Naive B cell (primary cell): ENCODE measurements around the gene NCAPD2. TPM values are rescaled to one million over a fixed set of nuclear protein-coding genes. Genes with fewer than 3 reads are reported as not detected.
"Not testable (repeated sequence)": the region's sequence is repeated elsewhere in the genome, so short reads cannot be mapped to it uniquely, and the experiment has no call there.

Experiments
- ATAC-seq, 2 donors: fragments of 150-1000 bp; cut with Tn5 transposase; 2 replicates each; pipeline ENCODE4 v1.10.0; 2021; ENCODE audit warnings: low read depth in 2 of 2, mild to moderate bottlenecking in 2 of 2, moderate library complexity in 2 of 2
- DNase-seq: peaks from one replicate; pipeline ENCODE4 v3.0.0; 2022
- H3K27ac Mint-ChIP-seq, 6 donors: one replicate each; pipeline ENCODE4 v1.8.0; 2020 to 2022; ENCODE audit warnings: mild to moderate bottlenecking in 6 of 6, mixed read lengths in 6 of 6, moderate library complexity in 5 of 6, inconsistent platforms in 2 of 6
- H3K27me3 Mint-ChIP-seq, 3 donors: one replicate each; pipeline ENCODE4 v1.8.0; 2021 to 2022; ENCODE audit warnings: mixed read lengths in 3 of 3, mild to moderate bottlenecking in 1 of 3
- H3K36me3 Mint-ChIP-seq, 2 donors: one replicate each; pipeline ENCODE4 v1.8.0; 2020 to 2022; ENCODE audit warnings: mixed read lengths in 2 of 2, inconsistent platforms in 1 of 2, mild to moderate bottlenecking in 1 of 2
- H3K4me1 Mint-ChIP-seq, 3 donors: one replicate each; pipeline ENCODE4 v1.8.0; 2020 to 2022; ENCODE audit warnings: mixed read lengths in 3 of 3, inconsistent platforms in 1 of 3, mild to moderate bottlenecking in 1 of 3, moderate library complexity in 1 of 3
- H3K4me3 Mint-ChIP-seq, 8 donors: one replicate each; pipeline ENCODE4 v1.8.0; 2020 to 2022; ENCODE audit warnings: mild to moderate bottlenecking in 8 of 8, mixed read lengths in 8 of 8, moderate library complexity in 8 of 8, inconsistent platforms in 2 of 8
- H3K9me3 Mint-ChIP-seq, 7 donors: one replicate each; pipeline ENCODE4 v1.8.0; 2020 to 2022; ENCODE audit warnings: mixed read lengths in 7 of 7, mild to moderate bottlenecking in 5 of 7, inconsistent platforms in 2 of 7, moderate library complexity in 1 of 7
- polyA plus RNA-seq, 6 donors: library from polyadenylated mRNA; unstranded; fragments of 300-500 nt; fragmentation: Illumina TruSeq; gene quantifications; one replicate each; pipeline ENCODE4 v1.2.3, GENCODE V29; 2021; ENCODE audit warnings: low read depth in 6 of 6

NCAPD2 gene
- polyA plus RNA-seq, 6 donors from 2014 or later: 13.3 to 25.5 (median 17.8) TPM

GRCh38 chr12:6494258-6494743 lies 399 bp downstream of the NCAPD2 start:
- DNase-seq (no peak), ATAC-seq (peak in 1 of 2 donors; percentile 10)
- peaks cover 0 to 1% (median 0%) of the 10 kb centered on the region in 7 donors for H3K9me3 Mint-ChIP-seq
- H3K4me1 Mint-ChIP-seq: peaks cover 22 to 30% (median 28%) of the 10 kb centered on the region in 3 donors
- peak overlapping the region; percentile 88 to 99 (median 97) for H3K4me3 Mint-ChIP-seq
- H3K27me3 Mint-ChIP-seq: no peaks in the 10 kb centered on the region
- peaks cover 5 to 17% of the 10 kb centered on the region in 2 donors for H3K36me3 Mint-ChIP-seq
- peak overlapping the region; percentile 90 to 99 (median 95) for H3K27ac Mint-ChIP-seq

DNA sequence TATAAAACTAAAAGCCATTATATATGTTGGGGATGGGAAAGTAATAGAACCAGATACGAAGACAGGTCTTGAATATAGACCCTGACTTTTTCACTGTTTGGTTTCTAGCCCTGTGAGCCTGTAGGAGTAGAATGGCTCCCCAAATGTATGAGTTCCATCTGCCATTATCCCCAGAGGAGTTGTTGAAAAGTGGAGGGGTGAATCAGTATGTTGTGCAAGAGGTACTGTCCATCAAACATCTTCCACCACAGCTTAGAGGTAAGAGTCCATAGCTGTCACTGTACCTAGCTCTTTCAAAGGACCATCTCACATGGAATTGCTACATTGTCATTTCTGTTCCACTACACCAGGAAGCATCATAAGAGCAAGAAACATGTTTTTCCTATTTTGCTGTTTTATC lies 1.1 kb downstream of the NCAPD2 start:
- DNase-seq (no peak), ATAC-seq (no peak)
- H3K27me3 Mint-ChIP-seq: no peaks in the 10 kb centered on the region
- H3K27ac Mint-ChIP-seq: peak overlapping the region in 1 of 6 donors; percentile 96
- H3K4me1 Mint-ChIP-seq: peaks cover 22 to 30% (median 28%) of the 10 kb centered on the region in 3 donors
- peaks cover 0 to 1% (median 0%) of the 10 kb centered on the region in 7 donors for H3K9me3 Mint-ChIP-seq
- peak overlapping the region; percentile 88 to 99 (median 97) for H3K4me3 Mint-ChIP-seq
- H3K36me3 Mint-ChIP-seq: peaks cover 5 to 17% of the 10 kb centered on the region in 2 donors

DNA sequence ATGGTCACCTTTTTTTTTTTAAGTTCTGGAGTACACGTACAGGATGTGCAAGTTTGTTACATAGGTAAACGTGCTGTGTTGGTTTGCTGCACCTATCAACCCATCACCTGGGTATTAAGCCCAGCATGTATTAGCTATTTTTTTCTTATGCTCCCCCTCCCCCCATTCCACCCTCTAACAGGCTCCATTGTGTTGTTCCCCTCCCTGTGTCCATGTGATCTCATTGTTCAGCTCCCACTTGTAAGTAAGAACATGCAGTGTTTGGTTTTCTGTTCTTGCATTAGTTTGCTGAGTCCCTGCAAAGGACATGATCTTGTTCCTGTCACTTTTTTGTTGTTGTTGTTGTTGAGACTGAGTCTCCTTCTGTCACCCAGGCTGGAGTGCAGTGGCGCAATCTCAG lies 3.4 kb downstream of the NCAPD2 start:
- H3K4me1 Mint-ChIP-seq: peaks cover 22 to 30% (median 26%) of the 10 kb centered on the region in 3 donors
- not testable (repeated sequence) for H3K27me3 Mint-ChIP-seq, DNase-seq, ATAC-seq, H3K27ac Mint-ChIP-seq, H3K9me3 Mint-ChIP-seq
- H3K4me3 Mint-ChIP-seq: peak overlapping the region in 1 of 8 donors; percentile 49
- peaks cover 0 to 10% of the 10 kb centered on the region in 2 donors for H3K36me3 Mint-ChIP-seq

DNA sequence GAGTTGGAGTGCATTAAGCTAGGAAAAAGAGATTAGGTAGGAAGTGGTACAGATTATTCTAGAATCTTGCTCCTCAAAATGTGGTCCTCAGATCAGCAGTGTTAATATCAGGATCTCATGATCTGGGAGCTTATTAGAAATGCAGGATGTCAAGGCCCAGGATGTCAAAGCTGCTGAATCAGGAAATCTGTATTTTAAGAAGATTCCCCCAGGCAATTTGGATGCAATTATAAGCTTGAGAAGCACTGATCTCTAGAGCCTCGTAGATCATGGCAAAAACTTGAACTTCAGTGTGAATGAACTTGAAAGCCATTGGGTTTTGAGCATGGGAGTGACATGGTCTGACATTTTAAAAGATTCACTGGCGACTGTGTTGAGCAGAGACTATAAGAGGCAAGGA lies 6.6 kb downstream of the NCAPD2 start:
- Mint-ChIP-seq H3K36me3 (no peaks in the 10 kb centered on the region), H3K9me3 (no peaks in the 10 kb centered on the region), H3K4me3 (no peak overlapping the region), H3K4me1 (peaks cover 2 to 5% (median 3%) of the 10 kb centered on the region in 3 donors), H3K27me3 (no peaks in the 10 kb centered on the region), H3K27ac (no peak overlapping the region)
- ATAC-seq (no peak), DNase-seq (no peak)

DNA sequence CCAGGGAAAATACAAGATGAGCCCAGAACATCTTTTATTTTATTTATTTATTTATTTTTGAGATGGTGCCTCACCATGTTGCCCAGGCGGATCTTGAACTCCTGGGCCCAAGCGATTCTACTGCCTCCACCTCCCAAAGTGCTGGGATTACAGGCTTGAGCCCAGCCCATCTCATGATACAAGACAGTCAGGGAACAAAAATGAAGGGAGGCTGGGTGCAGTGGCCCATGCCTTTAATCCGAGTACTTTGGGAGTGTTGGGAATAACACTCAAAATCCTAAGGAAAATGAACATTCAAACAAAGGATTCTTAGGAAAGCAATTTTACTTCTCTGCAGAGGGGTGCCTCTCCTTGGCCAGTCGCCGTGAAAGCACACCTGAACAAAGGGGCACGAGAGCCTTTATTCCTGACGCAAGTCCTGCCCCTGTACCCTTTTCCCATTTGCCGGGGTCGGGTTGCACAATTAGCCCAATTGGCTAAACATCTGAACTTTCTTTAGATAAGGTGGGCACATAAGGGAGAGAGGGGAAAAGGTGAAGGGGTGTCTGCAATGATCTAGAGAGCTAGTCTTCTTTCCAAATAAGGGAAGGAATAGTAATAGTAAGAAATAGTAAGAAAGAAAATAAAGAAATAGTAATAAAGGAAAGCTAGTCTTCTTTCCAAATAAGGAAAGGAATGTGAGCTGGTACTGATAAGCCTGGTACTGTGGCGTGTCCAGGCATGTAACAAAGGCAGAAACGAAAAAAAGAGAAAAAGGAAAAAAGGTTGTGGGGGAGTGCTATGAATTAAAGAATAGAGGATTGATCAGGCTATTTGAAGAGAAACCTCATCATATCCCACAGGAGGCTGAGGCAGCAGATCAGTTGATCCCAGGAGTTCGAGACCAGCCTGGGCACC lies 13.4 kb downstream of the NCAPD2 start:
- H3K36me3 Mint-ChIP-seq: peaks cover 5 to 18% of the 10 kb centered on the region in 2 donors
- ATAC-seq: no peak
- no peaks in the 10 kb centered on the region for H3K27me3 Mint-ChIP-seq
- no peak for DNase-seq
- H3K4me3 Mint-ChIP-seq: no peak overlapping the region
- no peaks in the 10 kb centered on the region for H3K9me3 Mint-ChIP-seq
- peak overlapping the region in 1 of 6 donors; percentile 19 for H3K27ac Mint-ChIP-seq
- no peaks in the 10 kb centered on the region for H3K4me1 Mint-ChIP-seq

GRCh38 chr12:6508087-6508486 lies 14.2 kb downstream of the NCAPD2 start:
- no peaks in the 10 kb centered on the region for H3K4me1 Mint-ChIP-seq
- H3K4me3 Mint-ChIP-seq: no peak overlapping the region
- ATAC-seq: no peak
- H3K27me3 Mint-ChIP-seq: no peaks in the 10 kb centered on the region
- H3K27ac Mint-ChIP-seq: no peak overlapping the region
- H3K9me3 Mint-ChIP-seq: no peaks in the 10 kb centered on the region
- no peak for DNase-seq
- H3K36me3 Mint-ChIP-seq: peaks cover 13 to 24% of the 10 kb centered on the region in 2 donors

- Mint-ChIP-seq H3K9me3 (no peaks in the 10 kb centered on the region), H3K4me1 (no peaks in the 10 kb centered on the region), H3K4me3 (no peak overlapping the region), H3K27me3 (no peaks in the 10 kb centered on the region), H3K36me3 (peaks cover 13 to 25% of the 10 kb centered on the region in 2 donors), H3K27ac (peak overlapping the region in 1 of 6 donors; percentile 2)
- DNase-seq (no peak), ATAC-seq (no peak)
These were observed 26.3 kb downstream of the NCAPD2 start for GRCh38 chr12:6520186-6520585.

- peaks cover 17 to 18% of the 10 kb centered on the region in 2 donors for H3K36me3 Mint-ChIP-seq
These were observed 28.3 kb downstream of the NCAPD2 start for GRCh38 chr12:6522193-6522592.

DNA sequence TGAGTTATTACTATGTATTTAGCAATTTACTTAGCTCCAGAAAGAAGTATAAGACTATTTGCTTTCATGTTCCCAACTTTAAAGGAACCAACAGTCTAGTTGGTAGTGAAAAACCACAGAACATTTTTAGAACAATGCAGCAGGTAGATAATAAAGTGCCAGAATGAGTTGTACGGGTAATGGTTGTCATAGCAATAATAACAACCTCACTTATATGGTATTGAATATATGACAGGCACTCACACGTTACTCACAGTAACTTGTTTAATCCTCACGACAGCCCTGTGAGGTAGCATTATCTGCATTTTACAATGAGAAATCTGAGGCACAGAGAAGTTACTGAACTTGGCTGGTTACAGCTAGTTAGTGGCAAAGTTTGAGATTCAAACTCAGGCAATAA lies 29.8 kb downstream of the NCAPD2 start:
- no peak overlapping the region for H3K4me3 Mint-ChIP-seq
- no peaks in the 10 kb centered on the region for H3K4me1 Mint-ChIP-seq
- no peak for ATAC-seq
- DNase-seq: no peak
- no peaks in the 10 kb centered on the region for H3K27me3 Mint-ChIP-seq
- H3K36me3 Mint-ChIP-seq: peaks cover 12 to 27% of the 10 kb centered on the region in 2 donors
- peak overlapping the region in 1 of 6 donors; percentile 78 for H3K27ac Mint-ChIP-seq
- H3K9me3 Mint-ChIP-seq: no peaks in the 10 kb centered on the region

More at GRCh38 chr12:6522193-6522592, 28.3 kb downstream of the NCAPD2 start:
- H3K4me3 Mint-ChIP-seq: no peak overlapping the region
- DNase-seq (no peak), ATAC-seq (no peak)
- H3K27me3 Mint-ChIP-seq: no peaks in the 10 kb centered on the region
- no peaks in the 10 kb centered on the region for H3K9me3 Mint-ChIP-seq
- no peak overlapping the region for H3K27ac Mint-ChIP-seq
- H3K4me1 Mint-ChIP-seq: no peaks in the 10 kb centered on the region

- no peak overlapping the region for H3K27ac Mint-ChIP-seq
- DNase-seq (no peak), ATAC-seq (no peak)
- no peak overlapping the region for H3K4me3 Mint-ChIP-seq
- H3K4me1 Mint-ChIP-seq: no peaks in the 10 kb centered on the region
- no peaks in the 10 kb centered on the region for H3K27me3 Mint-ChIP-seq
- H3K36me3 Mint-ChIP-seq: peaks cover 16 to 32% of the 10 kb centered on the region in 2 donors
- no peaks in the 10 kb centered on the region for H3K9me3 Mint-ChIP-seq
These were observed 30.7 kb downstream of the NCAPD2 start for GRCh38 chr12:6524648-6525047.

- H3K27me3 Mint-ChIP-seq: no peaks in the 10 kb centered on the region
- no peak for ATAC-seq
- H3K4me3 Mint-ChIP-seq: no peak overlapping the region
- peaks cover 6 to 41% of the 10 kb centered on the region in 2 donors for H3K36me3 Mint-ChIP-seq
- peak overlapping the region in 1 of 6 donors; percentile 37 for H3K27ac Mint-ChIP-seq
- DNase-seq: no peak
- H3K4me1 Mint-ChIP-seq: peaks cover 0 to 4% (median 0%) of the 10 kb centered on the region in 3 donors
- no peaks in the 10 kb centered on the region for H3K9me3 Mint-ChIP-seq
These were observed 32.3 kb downstream of the NCAPD2 start for GRCh38 chr12:6526201-6526600.

GRCh38 chr12:6526766-6527525 lies 33.0 kb downstream of the NCAPD2 start:
- DNase-seq (no peak), ATAC-seq (no peak)
- peaks cover 0 to 4% (median 2%) of the 10 kb centered on the region in 3 donors for H3K4me1 Mint-ChIP-seq
- H3K27me3 Mint-ChIP-seq: no peaks in the 10 kb centered on the region
- H3K27ac Mint-ChIP-seq: peak overlapping the region in 2 of 6 donors; percentile 62 to 63
- peaks cover 6 to 41% of the 10 kb centered on the region in 2 donors for H3K36me3 Mint-ChIP-seq
- no peak overlapping the region for H3K4me3 Mint-ChIP-seq
- H3K9me3 Mint-ChIP-seq: no peaks in the 10 kb centered on the region

GRCh38 chr12:6527711-6528110 lies 33.8 kb downstream of the NCAPD2 start:
- H3K9me3 Mint-ChIP-seq: no peaks in the 10 kb centered on the region
- no peak for ATAC-seq
- H3K27me3 Mint-ChIP-seq: no peaks in the 10 kb centered on the region
- DNase-seq: no peak
- no peak overlapping the region for H3K27ac Mint-ChIP-seq
- peaks cover 7 to 9% (median 8%) of the 10 kb centered on the region in 3 donors for H3K4me1 Mint-ChIP-seq
- no peak overlapping the region for H3K4me3 Mint-ChIP-seq
- peaks cover 6 to 36% of the 10 kb centered on the region in 2 donors for H3K36me3 Mint-ChIP-seq
